22Rv1 (cell line): ENCODE results near the gene CRYGB.

Source experiments
- ZFX ChIP-seq: fragments of 450-650 bp; IDR thresholded peaks from 2 replicates; pipeline ENCODE4 v1.6.1; 2017; ENCODE audit warnings: antibody characterized with exemption, borderline replicate concordance
- TF ChIP-seq, protein P1 (sequence below): fragments of 450-650 bp; IDR thresholded peaks from 2 replicates; pipeline ENCODE4 v1.5.1; 2017; ENCODE audit warnings: mild to moderate bottlenecking

GRCh38 chr2:208150094-208150493 lies 4.1 kb upstream of the CRYGB start:
- TF ChIP-seq, protein P1, sequence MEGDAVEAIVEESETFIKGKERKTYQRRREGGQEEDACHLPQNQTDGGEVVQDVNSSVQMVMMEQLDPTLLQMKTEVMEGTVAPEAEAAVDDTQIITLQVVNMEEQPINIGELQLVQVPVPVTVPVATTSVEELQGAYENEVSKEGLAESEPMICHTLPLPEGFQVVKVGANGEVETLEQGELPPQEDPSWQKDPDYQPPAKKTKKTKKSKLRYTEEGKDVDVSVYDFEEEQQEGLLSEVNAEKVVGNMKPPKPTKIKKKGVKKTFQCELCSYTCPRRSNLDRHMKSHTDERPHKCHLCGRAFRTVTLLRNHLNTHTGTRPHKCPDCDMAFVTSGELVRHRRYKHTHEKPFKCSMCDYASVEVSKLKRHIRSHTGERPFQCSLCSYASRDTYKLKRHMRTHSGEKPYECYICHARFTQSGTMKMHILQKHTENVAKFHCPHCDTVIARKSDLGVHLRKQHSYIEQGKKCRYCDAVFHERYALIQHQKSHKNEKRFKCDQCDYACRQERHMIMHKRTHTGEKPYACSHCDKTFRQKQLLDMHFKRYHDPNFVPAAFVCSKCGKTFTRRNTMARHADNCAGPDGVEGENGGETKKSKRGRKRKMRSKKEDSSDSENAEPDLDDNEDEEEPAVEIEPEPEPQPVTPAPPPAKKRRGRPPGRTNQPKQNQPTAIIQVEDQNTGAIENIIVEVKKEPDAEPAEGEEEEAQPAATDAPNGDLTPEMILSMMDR, result no peak
- TF ChIP-seq ZFX, result no peak
